ENCODE measurements around the gene RFTN1.

RFTN1 gene

DNA sequence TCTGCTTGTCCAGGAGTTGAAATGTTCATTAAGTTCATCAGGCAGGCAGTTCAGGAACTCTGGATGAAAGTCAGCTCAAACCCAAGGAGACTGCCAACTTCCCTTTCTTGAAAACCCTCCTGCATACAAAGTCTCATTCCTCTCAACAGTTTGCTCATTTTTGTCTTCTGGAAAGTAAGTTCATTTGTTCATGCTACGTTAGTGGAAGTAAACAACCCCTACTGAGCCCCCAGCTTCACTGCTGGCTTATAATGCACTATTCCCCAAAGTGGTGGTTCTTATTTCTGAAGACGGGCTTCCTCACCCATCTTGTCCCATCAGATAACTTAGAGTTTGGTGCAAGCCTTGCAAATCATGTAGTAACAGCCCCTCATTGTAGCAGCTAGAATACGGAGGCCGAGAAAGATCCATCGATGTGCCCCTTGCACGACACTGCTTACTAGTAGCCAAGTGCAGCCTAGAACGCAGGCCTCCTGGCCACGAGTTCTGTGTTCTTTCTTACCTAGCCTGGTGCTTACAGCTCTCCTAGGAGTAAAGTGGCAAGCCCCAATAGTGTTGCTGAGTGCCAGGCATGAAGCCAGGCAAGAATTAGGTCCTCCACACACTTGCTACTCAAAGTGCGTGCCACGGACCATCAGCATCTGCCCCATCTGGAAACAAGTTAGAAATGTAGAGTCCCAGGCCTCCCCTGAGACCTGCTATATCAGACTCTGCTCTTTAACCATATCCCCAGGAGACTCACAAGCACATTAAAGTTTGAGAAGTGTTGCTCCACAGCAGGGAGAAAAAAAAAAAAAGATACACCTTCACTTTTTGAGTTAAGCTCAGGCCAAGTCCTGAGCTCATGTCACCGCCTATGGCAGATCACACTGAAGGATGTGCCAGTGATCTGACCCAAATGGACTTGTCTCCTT is 82.5 kb downstream of the RFTN1 start:
- DNase-seq (ENCODE audit: low spot score): no peak
- TF ChIP-seq CTCF (IDR thresholded peaks at IDR 0.05; ENCODE audit: extremely low read depth, missing control alignments): no peak

DNA sequence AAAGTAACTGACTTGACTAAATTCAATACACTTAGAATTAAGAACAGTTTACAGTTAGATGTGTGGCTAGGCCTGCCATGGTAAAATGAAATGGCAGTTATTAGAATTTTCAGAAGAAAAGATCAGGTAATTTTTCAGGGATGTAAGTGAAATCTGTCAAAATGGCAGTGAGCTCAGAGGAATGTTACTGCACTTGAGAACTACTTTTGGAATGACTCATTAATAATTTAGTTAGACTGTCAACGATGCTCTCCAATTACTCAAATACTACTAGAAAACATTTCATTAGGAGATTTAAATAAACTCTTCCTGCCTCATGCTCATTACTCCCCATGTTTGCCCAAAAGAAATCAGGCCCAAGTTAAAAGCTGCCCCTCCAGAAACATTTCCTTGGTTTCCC is 84.4 kb downstream of the RFTN1 start:
- no peak for TF ChIP-seq CTCF (IDR thresholded peaks at IDR 0.05; ENCODE audit: extremely low read depth, missing control alignments)
- no peak for DNase-seq (ENCODE audit: low spot score)

- TF ChIP-seq CTCF (IDR thresholded peaks at IDR 0.05; ENCODE audit: extremely low read depth, missing control alignments): no peak
Observed at GRCh38 chr3:16428612-16429011, 84.9 kb downstream of the RFTN1 start.

DNA sequence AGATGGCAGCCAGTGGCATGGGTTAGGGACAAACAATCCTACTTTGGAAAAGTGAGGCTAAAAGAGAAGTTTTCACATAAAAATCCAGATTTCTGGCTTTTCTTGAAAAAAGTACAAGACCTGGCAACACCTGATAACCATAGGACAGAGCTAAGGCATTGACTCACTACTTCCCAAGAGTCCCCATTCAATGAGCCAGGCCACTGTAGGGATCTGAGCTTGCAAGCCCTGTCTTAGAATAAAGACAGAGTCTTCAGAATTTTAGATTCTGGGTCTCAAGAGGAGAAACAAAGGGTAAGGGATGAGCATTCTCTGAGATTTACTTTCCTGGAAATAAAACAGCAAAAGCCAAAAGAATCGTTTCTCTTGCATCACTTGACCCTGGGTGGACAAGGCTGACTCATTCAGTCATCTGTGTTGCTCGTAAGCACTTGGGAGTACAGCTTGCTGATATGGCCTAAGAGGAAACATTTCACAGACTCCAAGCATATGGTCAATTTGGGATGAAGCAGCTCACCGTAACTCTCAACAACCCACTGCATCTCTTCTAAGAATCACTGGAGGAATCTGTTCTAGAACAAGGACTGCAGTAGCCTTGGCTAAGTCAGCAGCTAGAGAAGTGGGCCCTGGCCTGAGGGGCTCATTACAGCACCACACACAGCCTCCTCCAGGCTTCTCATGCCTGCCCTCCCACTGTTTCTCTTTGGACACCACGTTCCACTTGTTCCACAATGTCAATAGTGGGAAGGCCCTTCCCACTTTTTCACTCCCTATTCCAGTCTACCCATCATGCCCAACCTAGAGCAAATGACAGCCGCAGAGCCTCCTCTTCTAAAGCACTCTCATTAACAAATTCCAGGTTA is 86.2 kb downstream of the RFTN1 start:
- TF ChIP-seq CTCF (IDR thresholded peaks at IDR 0.05; ENCODE audit: extremely low read depth, missing control alignments): no peak
- no peak for DNase-seq (ENCODE audit: low spot score)

More at GRCh38 chr3:16428612-16429011, 84.9 kb downstream of the RFTN1 start:
- DNase-seq (ENCODE audit: low spot score): no peak

DNA sequence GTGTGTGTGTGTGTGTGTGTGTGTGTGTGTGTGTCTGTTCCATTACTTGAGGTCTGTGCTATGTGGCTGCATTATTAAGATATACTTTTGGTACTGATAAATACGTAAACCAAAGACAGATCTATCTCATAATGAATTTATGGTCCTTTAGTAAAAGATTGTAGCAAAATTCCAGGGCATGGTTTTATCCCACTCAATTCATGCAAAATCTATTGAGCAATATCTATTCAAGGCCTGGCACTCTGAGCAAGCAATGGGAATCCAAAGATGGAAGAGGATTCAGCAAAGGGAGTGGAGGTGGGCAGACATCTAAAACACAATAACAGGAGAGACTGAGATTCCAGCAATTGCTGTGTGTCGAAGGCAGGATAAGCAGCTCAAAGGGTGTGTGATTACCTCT is 86.8 kb downstream of the RFTN1 start:
- no peak for TF ChIP-seq CTCF (IDR thresholded peaks at IDR 0.05; ENCODE audit: extremely low read depth, missing control alignments)

GRCh38 chr3:16426029-16426400 is 87.5 kb downstream of the RFTN1 start:
- no peak for DNase-seq (ENCODE audit: low spot score)
- no peak for TF ChIP-seq CTCF (IDR thresholded peaks at IDR 0.05; ENCODE audit: extremely low read depth, missing control alignments)

More for the DNA sequence above, 86.8 kb downstream of the RFTN1 start:
- no peak for DNase-seq (ENCODE audit: low spot score)

Data from GM20000 (cell line).